ENCODE data around the gene NFATC2. TPM values are rescaled to one million over a fixed set of nuclear protein-coding genes. Genes with fewer than 3 reads are reported as not detected.

Gene NFATC2
- total RNA-seq (1 to 10 TPM; 3.4 to 8.3 (median 4.3) TPM), polyA plus RNA-seq (1 to 10 TPM; 1.5 to 2.8 TPM)

- DNase-seq (peak; percentile 69 to 89 (median 76)), FAIRE-seq (no peak), ATAC-seq (peak; percentile 71 to 81 (median 76))
- peak within 1 kb of the TSS; percentile 56 to 67 (median 66) for H3K4me3 ChIP-seq
- peaks cover 5 to 17% (median 12%) of the 10 kb centered on the region in 3 donors for H3K4me1 ChIP-seq
- H3K27me3 ChIP-seq, result no peaks in the 10 kb centered on the region
- no peak for TF ChIP-seq CTCF (IDR thresholded peaks at IDR 0.05)
- intact Hi-C loops (cut with DNase I), result no loop called here
- no peaks in the 10 kb centered on the region for H3K9me3 ChIP-seq
- peak within 1 kb of the TSS; percentile 76 to 86 (median 77) for H3K27ac ChIP-seq
- WGBS, 2 donors, result 2 to 5% methylated on average over 56 to 65 of the region's 67 CpGs
- H3K36me3 ChIP-seq, result no peaks in the 10 kb centered on the region
Observed at GRCh38 chr20:51542571-51543421, at the start of gene NFATC2. NFATC2 (minus strand) TSS chr20:51542719; CDS start chr20:51542499, 220 bp downstream.

GRCh38 chr20:51591871-51592270, 49.4 kb upstream of the NFATC2 start:
- 89% methylated on average over 10 of the region's 10 CpGs for WGBS, 2 donors
- no peaks in the 10 kb centered on the region for H3K4me1 ChIP-seq
- FAIRE-seq, result no peak
- no peaks in the 10 kb centered on the region for H3K9me3 ChIP-seq
- H3K27ac ChIP-seq, result no peak overlapping the region
- no peaks in the 10 kb centered on the region for H3K27me3 ChIP-seq
- intact Hi-C loops (cut with DNase I), result loop anchor here in 1 of 3 donors (10.0 kb wide), 1 partner anchor 217 kb away; no protein-coding TSS in a partner anchor
- ATAC-seq, result no peak
- no peak for TF ChIP-seq CTCF (IDR thresholded peaks at IDR 0.05)
- DNase-seq, result no peak
- H3K4me3 ChIP-seq, result no peak overlapping the region
- no peaks in the 10 kb centered on the region for H3K36me3 ChIP-seq

- Histone ChIP-seq H3K36me3 (no peaks in the 10 kb centered on the region), H3K9me3 (no peaks in the 10 kb centered on the region), H3K27me3 (no peaks in the 10 kb centered on the region), H3K4me3 (no peak overlapping the region), H3K4me1 (no peaks in the 10 kb centered on the region), H3K27ac (no peak overlapping the region)
- FAIRE-seq (no peak), ATAC-seq (no peak), DNase-seq (no peak)
- intact Hi-C loops (cut with DNase I), result no loop called here
- WGBS, 2 donors, result 61 to 66% methylated on average over 3 of the region's 3 CpGs
- no peak for TF ChIP-seq CTCF (IDR thresholded peaks at IDR 0.05)
Observed at GRCh38 chr20:51588762-51589161, 46.2 kb upstream of the NFATC2 start.

- 94 to 95% methylated on average over 4 of the region's 4 CpGs for WGBS, 2 donors
- no peak for TF ChIP-seq CTCF (IDR thresholded peaks at IDR 0.05)
- FAIRE-seq (no peak), ATAC-seq (no peak), DNase-seq (no peak)
- Histone ChIP-seq H3K36me3 (no peaks in the 10 kb centered on the region), H3K27ac (no peak overlapping the region), H3K27me3 (no peaks in the 10 kb centered on the region), H3K4me1 (no peaks in the 10 kb centered on the region), H3K4me3 (no peak overlapping the region), H3K9me3 (no peaks in the 10 kb centered on the region)
- intact Hi-C loops (cut with DNase I), result no loop called here
Observed at GRCh38 chr20:51587145-51587544, 44.6 kb upstream of the NFATC2 start.

GRCh38 chr20:51586005-51586440, 43.5 kb upstream of the NFATC2 start:
- intact Hi-C loops (cut with DNase I), result no loop called here
- H3K9me3 ChIP-seq, result no peaks in the 10 kb centered on the region
- H3K4me1 ChIP-seq, result no peaks in the 10 kb centered on the region
- H3K27ac ChIP-seq, result no peak overlapping the region
- TF ChIP-seq CTCF (IDR thresholded peaks at IDR 0.05), result no peak
- no peak for FAIRE-seq
- DNase-seq, result no peak
- ATAC-seq, result no peak
- no peak overlapping the region for H3K4me3 ChIP-seq
- 72 to 87% methylated on average over 4 of the region's 4 CpGs for WGBS, 2 donors
- H3K27me3 ChIP-seq, result no peaks in the 10 kb centered on the region
- no peaks in the 10 kb centered on the region for H3K36me3 ChIP-seq

Measured in pancreas (tissue), 10 donors.